ENCODE measurements around the gene WRNIP1.

DNA sequence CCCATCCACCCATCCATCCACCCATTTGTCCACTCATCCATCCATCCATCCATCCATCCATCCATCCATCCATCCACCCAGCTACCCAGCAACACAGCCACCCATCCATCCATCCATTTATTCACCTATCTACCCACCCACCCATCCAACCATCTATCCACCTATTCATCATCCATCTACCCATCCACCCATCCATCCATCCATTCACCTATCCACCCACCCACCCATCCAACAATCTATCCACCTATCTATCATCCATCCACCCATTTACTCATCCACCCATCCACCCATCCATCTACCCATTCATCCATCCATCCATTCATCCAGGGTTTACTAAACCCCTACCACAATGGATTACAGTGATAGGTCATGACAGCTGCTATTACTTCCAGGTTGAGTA, 69.1 kb downstream of the WRNIP1 start:
- TF ChIP-seq, protein P1, sequence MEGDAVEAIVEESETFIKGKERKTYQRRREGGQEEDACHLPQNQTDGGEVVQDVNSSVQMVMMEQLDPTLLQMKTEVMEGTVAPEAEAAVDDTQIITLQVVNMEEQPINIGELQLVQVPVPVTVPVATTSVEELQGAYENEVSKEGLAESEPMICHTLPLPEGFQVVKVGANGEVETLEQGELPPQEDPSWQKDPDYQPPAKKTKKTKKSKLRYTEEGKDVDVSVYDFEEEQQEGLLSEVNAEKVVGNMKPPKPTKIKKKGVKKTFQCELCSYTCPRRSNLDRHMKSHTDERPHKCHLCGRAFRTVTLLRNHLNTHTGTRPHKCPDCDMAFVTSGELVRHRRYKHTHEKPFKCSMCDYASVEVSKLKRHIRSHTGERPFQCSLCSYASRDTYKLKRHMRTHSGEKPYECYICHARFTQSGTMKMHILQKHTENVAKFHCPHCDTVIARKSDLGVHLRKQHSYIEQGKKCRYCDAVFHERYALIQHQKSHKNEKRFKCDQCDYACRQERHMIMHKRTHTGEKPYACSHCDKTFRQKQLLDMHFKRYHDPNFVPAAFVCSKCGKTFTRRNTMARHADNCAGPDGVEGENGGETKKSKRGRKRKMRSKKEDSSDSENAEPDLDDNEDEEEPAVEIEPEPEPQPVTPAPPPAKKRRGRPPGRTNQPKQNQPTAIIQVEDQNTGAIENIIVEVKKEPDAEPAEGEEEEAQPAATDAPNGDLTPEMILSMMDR (IDR thresholded peaks at IDR 0.05): no peak
- TF ChIP-seq EP300 (IDR thresholded peaks at IDR 0.05): no peak
- no peak for TF ChIP-seq POLR2A (IDR thresholded peaks at IDR 0.05)
- no peak for TF ChIP-seq POLR2AphosphoS5 (IDR thresholded peaks at IDR 0.05)

All from sigmoid colon (tissue), 4 donors.